Testis (tissue), 2 donors: ENCODE data around the gene IRX2.

Experiments used
- POLR2A ChIP-seq: fragments of 450-650 bp; IDR thresholded peaks from one replicate; pipeline ENCODE4 v1.6.1; 2017; ENCODE audit warnings: antibody characterized with exemption, mild to moderate bottlenecking, moderate library complexity
- TF ChIP-seq, protein P1 (sequence below), 3 experiments: fragments of 450-650 bp in 2 of 3; fragments of 200-600 bp in 1 of 3; sonication (generic) in 1 of 3; IDR thresholded peaks; one replicate each; pipeline ENCODE4 v1.5.1; 2016 to 2019; ENCODE audit warnings: antibody characterized with exemption in 3 of 3, mild to moderate bottlenecking in 2 of 3, moderate library complexity in 1 of 3

- TF ChIP-seq, protein P1, sequence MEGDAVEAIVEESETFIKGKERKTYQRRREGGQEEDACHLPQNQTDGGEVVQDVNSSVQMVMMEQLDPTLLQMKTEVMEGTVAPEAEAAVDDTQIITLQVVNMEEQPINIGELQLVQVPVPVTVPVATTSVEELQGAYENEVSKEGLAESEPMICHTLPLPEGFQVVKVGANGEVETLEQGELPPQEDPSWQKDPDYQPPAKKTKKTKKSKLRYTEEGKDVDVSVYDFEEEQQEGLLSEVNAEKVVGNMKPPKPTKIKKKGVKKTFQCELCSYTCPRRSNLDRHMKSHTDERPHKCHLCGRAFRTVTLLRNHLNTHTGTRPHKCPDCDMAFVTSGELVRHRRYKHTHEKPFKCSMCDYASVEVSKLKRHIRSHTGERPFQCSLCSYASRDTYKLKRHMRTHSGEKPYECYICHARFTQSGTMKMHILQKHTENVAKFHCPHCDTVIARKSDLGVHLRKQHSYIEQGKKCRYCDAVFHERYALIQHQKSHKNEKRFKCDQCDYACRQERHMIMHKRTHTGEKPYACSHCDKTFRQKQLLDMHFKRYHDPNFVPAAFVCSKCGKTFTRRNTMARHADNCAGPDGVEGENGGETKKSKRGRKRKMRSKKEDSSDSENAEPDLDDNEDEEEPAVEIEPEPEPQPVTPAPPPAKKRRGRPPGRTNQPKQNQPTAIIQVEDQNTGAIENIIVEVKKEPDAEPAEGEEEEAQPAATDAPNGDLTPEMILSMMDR (IDR thresholded peaks at IDR 0.05), result no peak
- no peak for TF ChIP-seq POLR2A
These were observed 32.1 kb downstream of the IRX2 start for GRCh38 chr5:2719332-2719731.
